Breast epithelium (tissue), 4 donors: ENCODE data around the gene VIT. TPM values are rescaled to one million over a fixed set of nuclear protein-coding genes. Genes with fewer than 3 reads are reported as not detected.

ENCODE experiments used
- DNase-seq, 2 donors: peaks; one replicate each; pipeline ENCODE4 v3.0.0-alpha.2; 2019; ENCODE audit warnings: low spot score in 2 of 2
- H3K27ac ChIP-seq, 2 donors: fragments of 200-600 bp; sonication (generic) in 1 of 2; one replicate each; pipeline ENCODE4 v1.5.1; 2016 to 2019; ENCODE audit warnings: mild to moderate bottlenecking in 1 of 2
- H3K27me3 ChIP-seq, 2 donors: fragments of 200-600 bp; sonication (generic) in 1 of 2; one replicate each; pipeline versions ENCODE4 v1.5.1 to v1.6.0; 2017 to 2019; ENCODE audit warnings: control low read depth in 1 of 2, mild to moderate bottlenecking in 1 of 2
- H3K36me3 ChIP-seq: fragments of 200-600 bp; one replicate; pipeline ENCODE4 v1.5.1; 2019
- H3K4me1 ChIP-seq, 2 donors: fragments of 200-600 bp; sonication (generic); one replicate each; pipeline ENCODE4 v1.5.1; 2016 to 2019; ENCODE audit warnings: control low read depth in 1 of 2
- H3K4me3 ChIP-seq, 3 donors: fragments of 200-600 bp; sonication (generic); 1 replicate in 2 of 3; 2 replicates in 1 of 3; pipeline ENCODE4 v1.5.1; 2016 to 2019; ENCODE audit warnings: mild to moderate bottlenecking in 3 of 3, moderate library complexity in 2 of 3
- H3K9me3 ChIP-seq, 2 donors: fragments of 200-600 bp; sonication (generic) in 1 of 2; one replicate each; pipeline ENCODE4 v1.5.1; 2016 to 2019; ENCODE audit warnings: control low read depth in 1 of 2
- POLR2A ChIP-seq: fragments of 450-650 bp; IDR thresholded peaks from one replicate; pipeline ENCODE4 v1.6.1; 2016; ENCODE audit warnings: antibody characterized with exemption, mild to moderate bottlenecking, moderate library complexity
- POLR2AphosphoS5 ChIP-seq, 3 donors: sonication (generic); formaldehyde crosslinking; IDR thresholded peaks; one replicate each; pipeline ENCODE4 v1.6.1; 2017; ENCODE audit warnings: antibody characterized with exemption in 3 of 3
- intact Hi-C: fragments of 100-400 bp; cut with DNase I; formaldehyde crosslinking; loops from one replicate; pipeline ENCODE4 v1.15.1; 2023; ENCODE audit warnings: low total_unique reads
- total RNA-seq, 3 donors: library from RNA; depleted of rRNA; stranded (reverse); fragments of >200 nt; gene quantifications; one replicate each; pipeline ENCODE4 v1.1.0, GENCODE V29; 2016
- TF ChIP-seq, protein P1 (sequence below), 3 donors: fragments of 450-650 bp; IDR thresholded peaks; one replicate each; pipeline ENCODE4 v1.5.1; 2016 to 2017; ENCODE audit warnings: antibody characterized with exemption in 3 of 3, mild to moderate bottlenecking in 3 of 3, moderate library complexity in 3 of 3

Gene VIT, protein sequence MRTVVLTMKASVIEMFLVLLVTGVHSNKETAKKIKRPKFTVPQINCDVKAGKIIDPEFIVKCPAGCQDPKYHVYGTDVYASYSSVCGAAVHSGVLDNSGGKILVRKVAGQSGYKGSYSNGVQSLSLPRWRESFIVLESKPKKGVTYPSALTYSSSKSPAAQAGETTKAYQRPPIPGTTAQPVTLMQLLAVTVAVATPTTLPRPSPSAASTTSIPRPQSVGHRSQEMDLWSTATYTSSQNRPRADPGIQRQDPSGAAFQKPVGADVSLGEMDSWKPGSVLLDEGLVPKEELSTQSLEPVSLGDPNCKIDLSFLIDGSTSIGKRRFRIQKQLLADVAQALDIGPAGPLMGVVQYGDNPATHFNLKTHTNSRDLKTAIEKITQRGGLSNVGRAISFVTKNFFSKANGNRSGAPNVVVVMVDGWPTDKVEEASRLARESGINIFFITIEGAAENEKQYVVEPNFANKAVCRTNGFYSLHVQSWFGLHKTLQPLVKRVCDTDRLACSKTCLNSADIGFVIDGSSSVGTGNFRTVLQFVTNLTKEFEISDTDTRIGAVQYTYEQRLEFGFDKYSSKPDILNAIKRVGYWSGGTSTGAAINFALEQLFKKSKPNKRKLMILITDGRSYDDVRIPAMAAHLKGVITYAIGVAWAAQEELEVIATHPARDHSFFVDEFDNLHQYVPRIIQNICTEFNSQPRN
- 100 to 1,000 TPM in 1 of 3 donors, 1 to 10 TPM in 2; 7.9 to 136 (median 9.2) TPM for total RNA-seq

- Histone ChIP-seq H3K9me3 (no peaks in the 10 kb centered on the region), H3K27me3 (no peaks in the 10 kb centered on the region), H3K4me3 (peak within 1 kb of the TSS; percentile 15 to 51 (median 35)), H3K36me3 (no peaks in the 10 kb centered on the region), H3K4me1 (no peaks in the 10 kb centered on the region), H3K27ac (peak within 1 kb of the TSS in 1 of 2 donors; percentile 55)
- intact Hi-C loops, result no loop called here
- TF ChIP-seq, protein P1, sequence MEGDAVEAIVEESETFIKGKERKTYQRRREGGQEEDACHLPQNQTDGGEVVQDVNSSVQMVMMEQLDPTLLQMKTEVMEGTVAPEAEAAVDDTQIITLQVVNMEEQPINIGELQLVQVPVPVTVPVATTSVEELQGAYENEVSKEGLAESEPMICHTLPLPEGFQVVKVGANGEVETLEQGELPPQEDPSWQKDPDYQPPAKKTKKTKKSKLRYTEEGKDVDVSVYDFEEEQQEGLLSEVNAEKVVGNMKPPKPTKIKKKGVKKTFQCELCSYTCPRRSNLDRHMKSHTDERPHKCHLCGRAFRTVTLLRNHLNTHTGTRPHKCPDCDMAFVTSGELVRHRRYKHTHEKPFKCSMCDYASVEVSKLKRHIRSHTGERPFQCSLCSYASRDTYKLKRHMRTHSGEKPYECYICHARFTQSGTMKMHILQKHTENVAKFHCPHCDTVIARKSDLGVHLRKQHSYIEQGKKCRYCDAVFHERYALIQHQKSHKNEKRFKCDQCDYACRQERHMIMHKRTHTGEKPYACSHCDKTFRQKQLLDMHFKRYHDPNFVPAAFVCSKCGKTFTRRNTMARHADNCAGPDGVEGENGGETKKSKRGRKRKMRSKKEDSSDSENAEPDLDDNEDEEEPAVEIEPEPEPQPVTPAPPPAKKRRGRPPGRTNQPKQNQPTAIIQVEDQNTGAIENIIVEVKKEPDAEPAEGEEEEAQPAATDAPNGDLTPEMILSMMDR (IDR thresholded peaks at IDR 0.05), result no peak
- no peak for TF ChIP-seq POLR2A
- TF ChIP-seq POLR2AphosphoS5 (IDR thresholded peaks at IDR 0.05), result no peak
- no peak for DNase-seq
Measured at GRCh38 chr2:36696533-36696932, at the start of gene VIT. TSS of gene VIT (plus strand) at chr2:36696707. CDS start at chr2:36716371, 19,664 bp downstream.

DNA sequence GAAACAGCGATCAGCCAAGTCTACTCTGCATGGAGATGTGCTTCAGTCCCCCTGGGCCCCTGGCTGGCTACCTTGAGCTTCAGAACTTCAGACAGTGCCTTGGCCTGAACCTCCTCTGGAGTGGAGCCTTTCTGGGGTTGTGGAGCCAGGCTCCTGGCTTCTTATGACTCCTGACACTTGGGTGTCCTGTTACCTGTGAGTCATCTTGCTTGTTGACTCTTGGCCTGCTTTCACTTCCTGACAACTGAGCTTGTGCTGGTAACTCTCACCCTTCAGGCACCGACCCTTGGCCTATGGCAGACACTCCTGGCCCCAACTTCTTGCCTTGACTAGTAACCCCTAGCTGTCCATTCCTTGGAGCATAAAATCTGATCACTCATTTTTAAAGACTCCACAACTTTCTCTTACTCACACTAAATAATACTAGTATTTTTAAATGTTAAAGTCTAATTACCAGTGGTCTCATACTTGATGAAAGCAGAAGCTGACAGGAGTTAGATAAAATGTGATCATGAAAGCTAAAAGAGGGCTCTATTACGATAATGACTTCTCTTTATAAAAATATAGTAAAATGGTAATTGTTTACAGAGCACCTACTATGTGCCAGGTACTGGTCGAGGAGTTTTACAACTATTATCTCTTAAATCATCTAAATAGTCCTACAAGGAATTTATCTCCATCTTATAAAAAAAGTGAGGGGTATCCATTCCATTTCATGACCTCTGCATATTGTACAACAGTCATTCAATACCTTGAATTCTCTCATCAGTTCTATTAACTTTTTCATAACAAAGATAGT, 46.3 kb upstream of the VIT start:
- peak overlapping the region; percentile 58 to 68 for H3K27ac ChIP-seq
- DNase-seq, result peak; percentile 53 to 56
- no peak overlapping the region for H3K4me3 ChIP-seq
- H3K36me3 ChIP-seq, result no peaks in the 10 kb centered on the region
- no peaks in the 10 kb centered on the region for H3K4me1 ChIP-seq
- TF ChIP-seq POLR2A, result no peak
- TF ChIP-seq, protein P1 (IDR thresholded peaks at IDR 0.05), result no peak
- TF ChIP-seq POLR2AphosphoS5 (IDR thresholded peaks at IDR 0.05), result no peak
- H3K27me3 ChIP-seq, result no peaks in the 10 kb centered on the region
- no peaks in the 10 kb centered on the region for H3K9me3 ChIP-seq
- intact Hi-C loops, result loop anchor here (5.0 kb wide), 1 partner anchor 402 kb away; no protein-coding TSS in a partner anchor

- no peaks in the 10 kb centered on the region for H3K27me3 ChIP-seq
- no peaks in the 10 kb centered on the region for H3K9me3 ChIP-seq
- DNase-seq, result no peak
- H3K4me3 ChIP-seq, result no peak overlapping the region
- no peaks in the 10 kb centered on the region for H3K36me3 ChIP-seq
- TF ChIP-seq POLR2AphosphoS5 (IDR thresholded peaks at IDR 0.05), result no peak
- TF ChIP-seq, protein P1 (IDR thresholded peaks at IDR 0.05), result no peak
- no peak for TF ChIP-seq POLR2A
- no peak overlapping the region for H3K27ac ChIP-seq
- intact Hi-C loops, result loop anchor here (5.0 kb wide), 1 partner anchor 399 kb away; no protein-coding TSS in a partner anchor
- no peaks in the 10 kb centered on the region for H3K4me1 ChIP-seq
Measured at GRCh38 chr2:36653155-36653554, 43.4 kb upstream of the VIT start.

DNA sequence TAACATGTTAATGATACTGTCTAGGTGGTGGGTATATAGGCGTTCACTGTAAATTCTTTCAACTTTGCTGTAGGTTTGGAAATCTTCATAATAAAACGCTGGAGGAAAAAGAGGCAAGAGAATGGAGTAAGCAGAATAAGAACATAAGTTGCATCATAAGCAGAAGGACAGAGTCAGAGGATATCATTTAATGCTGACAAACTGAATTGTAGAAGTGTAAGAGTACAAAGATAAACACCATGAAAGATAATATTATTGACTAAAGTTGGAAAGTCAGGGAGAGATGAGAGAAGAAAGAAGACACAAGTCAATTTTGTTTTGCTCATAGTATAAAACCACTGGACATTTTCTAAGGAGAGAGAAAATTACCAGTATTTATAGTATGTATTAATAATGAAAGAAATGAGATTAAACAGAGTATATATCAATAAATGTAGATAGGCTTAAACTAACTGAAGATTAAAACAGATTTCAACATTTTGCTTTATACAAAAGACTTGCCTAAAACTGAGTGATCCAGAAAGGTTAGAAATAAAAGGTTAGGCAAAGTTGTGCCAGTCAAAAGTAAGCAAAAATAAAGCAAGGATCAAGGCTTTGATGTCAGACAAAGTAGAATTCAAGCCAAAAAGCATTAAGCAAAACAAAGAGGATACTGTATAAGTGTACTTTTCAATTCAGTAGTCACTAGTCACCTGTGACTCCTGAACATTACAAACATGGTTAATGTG, 42.4 kb upstream of the VIT start:
- TF ChIP-seq POLR2AphosphoS5 (IDR thresholded peaks at IDR 0.05), result no peak
- no peak for TF ChIP-seq POLR2A
- TF ChIP-seq, protein P1 (IDR thresholded peaks at IDR 0.05), result no peak
- Histone ChIP-seq H3K27ac (no peak overlapping the region), H3K4me3 (no peak overlapping the region), H3K27me3 (no peaks in the 10 kb centered on the region), H3K36me3 (no peaks in the 10 kb centered on the region), H3K9me3 (no peaks in the 10 kb centered on the region), H3K4me1 (no peaks in the 10 kb centered on the region)
- DNase-seq, result no peak
- intact Hi-C loops, result loop anchor here (5.0 kb wide), 1 partner anchor 398 kb away; no protein-coding TSS in a partner anchor
